GM12864 (cell line): Measurements from ENCODE around the gene RERG.

Experiments
- DNase-seq: peaks from one replicate; pipeline ENCODE4 v3.0.0-alpha.2; 2011; ENCODE audit warnings: low read depth
- H3K4me3 ChIP-seq: 2 replicates; pipeline ENCODE4 v1.5.1; 2011; ENCODE audit warnings: mild to moderate bottlenecking, low read depth, low read length, control low read depth
- TF ChIP-seq, protein P1 (sequence below): IDR thresholded peaks from 2 replicates; pipeline ENCODE4 v1.5.1; 2011; ENCODE audit warnings: low read depth, mild to moderate bottlenecking, moderate library complexity, low read length, control low read depth, inconsistent platforms; ENCODE audit errors: missing control alignments

The RERG gene

GRCh38 chr12:15122344-15122743 lies 98.9 kb downstream of the RERG start:
- TF ChIP-seq, protein P1, sequence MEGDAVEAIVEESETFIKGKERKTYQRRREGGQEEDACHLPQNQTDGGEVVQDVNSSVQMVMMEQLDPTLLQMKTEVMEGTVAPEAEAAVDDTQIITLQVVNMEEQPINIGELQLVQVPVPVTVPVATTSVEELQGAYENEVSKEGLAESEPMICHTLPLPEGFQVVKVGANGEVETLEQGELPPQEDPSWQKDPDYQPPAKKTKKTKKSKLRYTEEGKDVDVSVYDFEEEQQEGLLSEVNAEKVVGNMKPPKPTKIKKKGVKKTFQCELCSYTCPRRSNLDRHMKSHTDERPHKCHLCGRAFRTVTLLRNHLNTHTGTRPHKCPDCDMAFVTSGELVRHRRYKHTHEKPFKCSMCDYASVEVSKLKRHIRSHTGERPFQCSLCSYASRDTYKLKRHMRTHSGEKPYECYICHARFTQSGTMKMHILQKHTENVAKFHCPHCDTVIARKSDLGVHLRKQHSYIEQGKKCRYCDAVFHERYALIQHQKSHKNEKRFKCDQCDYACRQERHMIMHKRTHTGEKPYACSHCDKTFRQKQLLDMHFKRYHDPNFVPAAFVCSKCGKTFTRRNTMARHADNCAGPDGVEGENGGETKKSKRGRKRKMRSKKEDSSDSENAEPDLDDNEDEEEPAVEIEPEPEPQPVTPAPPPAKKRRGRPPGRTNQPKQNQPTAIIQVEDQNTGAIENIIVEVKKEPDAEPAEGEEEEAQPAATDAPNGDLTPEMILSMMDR: no peak
- no peak overlapping the region for H3K4me3 ChIP-seq
- no peak for DNase-seq

DNA sequence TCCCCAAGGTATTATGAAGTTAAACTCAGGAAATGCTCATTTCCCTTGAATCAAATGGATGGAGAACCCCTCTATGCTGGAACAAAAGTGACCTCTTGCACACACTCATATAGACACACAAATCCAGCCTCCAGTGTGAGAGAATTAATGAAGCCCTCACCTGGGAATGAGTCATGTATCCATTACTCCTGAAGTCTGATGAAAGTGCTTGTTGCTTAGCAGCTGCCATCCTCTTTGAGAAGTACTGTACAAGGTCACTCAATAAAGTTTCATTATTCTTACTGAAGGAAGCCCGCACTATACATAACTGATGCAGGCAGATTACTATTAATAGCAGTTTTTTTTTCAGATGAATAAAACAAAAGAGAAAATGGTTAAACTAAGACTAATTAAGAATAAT lies 102.3 kb downstream of the RERG start:
- TF ChIP-seq, protein P1: no peak
- DNase-seq: no peak
- H3K4me3 ChIP-seq: no peak overlapping the region

DNA sequence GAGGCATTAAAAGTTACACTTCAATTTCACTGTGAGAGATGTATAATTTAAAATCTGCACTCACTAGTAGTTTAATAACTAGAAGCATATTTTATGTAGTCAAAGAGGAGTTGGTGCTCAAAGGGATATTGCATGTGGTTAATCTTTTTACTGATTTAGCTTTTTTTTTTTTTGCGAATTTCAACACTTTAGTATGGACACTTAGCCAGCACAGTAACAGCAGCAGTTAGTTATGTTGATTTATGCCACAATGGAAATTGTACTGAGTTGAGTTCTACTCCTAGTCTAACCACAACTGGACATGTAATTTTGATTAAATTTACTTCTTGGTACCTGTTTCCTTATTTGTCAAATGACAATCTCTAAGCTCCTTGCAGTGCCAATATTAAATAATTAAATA lies 104.2 kb downstream of the RERG start:
- no peak for DNase-seq
- TF ChIP-seq, protein P1: no peak
- H3K4me3 ChIP-seq: no peak overlapping the region

DNA sequence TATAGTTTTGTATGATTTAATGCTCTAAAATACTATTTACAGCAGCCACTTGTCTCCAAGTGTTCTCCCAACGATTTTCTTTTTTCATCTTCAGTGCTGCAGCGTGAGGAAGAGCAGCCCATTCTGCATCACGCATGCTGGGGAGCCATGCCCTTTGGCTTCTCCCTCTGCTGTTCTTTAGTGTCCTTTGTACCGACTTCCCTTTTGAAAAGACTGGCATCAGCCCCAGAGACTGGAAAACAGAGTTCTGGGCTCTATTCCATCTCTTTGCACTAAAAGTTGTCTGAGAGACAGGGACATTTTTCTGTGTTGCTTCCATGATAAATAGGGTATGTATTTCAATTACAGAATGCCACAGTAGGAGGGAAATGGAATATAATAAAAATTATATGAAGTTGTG lies 105.1 kb downstream of the RERG start:
- TF ChIP-seq, protein P1: no peak
- H3K4me3 ChIP-seq: no peak overlapping the region
- DNase-seq: no peak

- no peak overlapping the region for H3K4me3 ChIP-seq
- DNase-seq: no peak
- TF ChIP-seq, protein P1: no peak
Observed at GRCh38 chr12:15115434-15115833, 105.8 kb downstream of the RERG start.

- no peak overlapping the region for H3K4me3 ChIP-seq
- no peak for DNase-seq
- TF ChIP-seq, protein P1: no peak
Observed at GRCh38 chr12:15114501-15114900, 106.7 kb downstream of the RERG start.

GRCh38 chr12:15092826-15093225 lies 128.4 kb downstream of the RERG start:
- no peak overlapping the region for H3K4me3 ChIP-seq
- DNase-seq: no peak
- TF ChIP-seq, protein P1: no peak
